Astrocyte of the spinal cord (primary cell): ENCODE measurements around the gene RPL27.

Source experiments
- DNase-seq: peaks from one replicate; pipeline ENCODE4 v3.0.0; 2011; ENCODE audit warnings: low read depth, low spot score
- H3K4me3 ChIP-seq: 2 replicates; pipeline ENCODE4 v1.5.1; 2011; ENCODE audit warnings: low read depth, mild to moderate bottlenecking, low read length, moderate library complexity
- in situ Hi-C: cut with HindIII; loops from 2 replicates; pipeline ENCODE4 v1.10.0; 2017; ENCODE audit warnings: low sequenced_read_pairs
- TF ChIP-seq, protein P1 (sequence below): IDR thresholded peaks from 2 replicates; pipeline ENCODE4 v1.5.1; 2012; ENCODE audit warnings: low read depth, mild to moderate bottlenecking, low read length, inconsistent platforms

RPL27 gene

DNA sequence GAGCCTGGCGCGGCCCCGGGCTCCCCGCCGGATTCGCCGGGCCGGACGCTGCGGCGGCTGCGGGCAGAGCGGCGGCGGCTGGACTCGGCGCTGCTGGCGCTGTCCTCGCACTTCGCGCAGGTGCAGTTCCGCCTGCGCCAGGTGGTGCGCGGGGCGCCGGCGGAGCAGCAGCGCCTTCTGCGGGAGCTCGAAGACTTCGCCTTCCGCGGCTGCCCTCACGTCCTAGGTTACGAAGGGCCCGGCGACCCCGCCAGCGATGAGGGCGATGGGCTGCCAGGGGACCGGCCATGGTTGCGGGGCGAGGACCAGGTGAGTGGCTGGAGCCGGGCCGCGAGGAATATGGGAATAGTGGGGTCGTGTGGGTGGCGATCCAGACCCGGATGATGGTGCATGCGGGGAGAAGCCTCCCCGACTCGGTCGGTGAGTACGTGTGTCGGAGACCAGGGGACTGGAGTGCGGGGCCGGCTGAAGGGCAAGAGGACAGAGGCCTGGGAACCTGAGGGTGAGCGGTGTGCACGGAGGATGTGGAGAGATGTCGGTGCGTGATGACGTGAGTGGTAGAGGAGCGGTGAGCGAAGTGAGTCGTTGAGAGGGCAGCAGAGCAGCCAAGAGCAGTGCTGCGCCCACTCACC, 17.3 kb upstream of the RPL27 start:
- peak; percentile 24 for DNase-seq
- in situ Hi-C loops: no loop called here
- TF ChIP-seq, protein P1, sequence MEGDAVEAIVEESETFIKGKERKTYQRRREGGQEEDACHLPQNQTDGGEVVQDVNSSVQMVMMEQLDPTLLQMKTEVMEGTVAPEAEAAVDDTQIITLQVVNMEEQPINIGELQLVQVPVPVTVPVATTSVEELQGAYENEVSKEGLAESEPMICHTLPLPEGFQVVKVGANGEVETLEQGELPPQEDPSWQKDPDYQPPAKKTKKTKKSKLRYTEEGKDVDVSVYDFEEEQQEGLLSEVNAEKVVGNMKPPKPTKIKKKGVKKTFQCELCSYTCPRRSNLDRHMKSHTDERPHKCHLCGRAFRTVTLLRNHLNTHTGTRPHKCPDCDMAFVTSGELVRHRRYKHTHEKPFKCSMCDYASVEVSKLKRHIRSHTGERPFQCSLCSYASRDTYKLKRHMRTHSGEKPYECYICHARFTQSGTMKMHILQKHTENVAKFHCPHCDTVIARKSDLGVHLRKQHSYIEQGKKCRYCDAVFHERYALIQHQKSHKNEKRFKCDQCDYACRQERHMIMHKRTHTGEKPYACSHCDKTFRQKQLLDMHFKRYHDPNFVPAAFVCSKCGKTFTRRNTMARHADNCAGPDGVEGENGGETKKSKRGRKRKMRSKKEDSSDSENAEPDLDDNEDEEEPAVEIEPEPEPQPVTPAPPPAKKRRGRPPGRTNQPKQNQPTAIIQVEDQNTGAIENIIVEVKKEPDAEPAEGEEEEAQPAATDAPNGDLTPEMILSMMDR: no peak
- H3K4me3 ChIP-seq: peak overlapping the region; percentile 84

DNA sequence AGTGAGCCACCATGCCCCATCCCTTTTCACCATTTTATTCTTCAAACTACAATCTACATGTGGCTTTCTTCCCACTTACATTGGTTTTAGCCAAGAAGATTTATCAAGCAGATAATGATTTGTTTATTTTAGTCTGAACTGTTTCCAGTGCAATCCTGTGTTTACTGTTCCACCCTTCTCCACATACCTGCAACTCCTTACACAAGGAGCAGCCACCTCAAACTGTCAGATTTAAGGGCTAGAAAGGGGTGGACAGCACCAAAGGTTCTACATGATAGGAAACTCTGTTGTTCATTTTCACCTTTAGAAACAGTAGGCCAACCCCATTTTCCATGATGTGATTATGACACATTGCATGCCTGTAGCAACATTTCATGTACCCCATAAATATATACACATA, 16.0 kb upstream of the RPL27 start:
- TF ChIP-seq, protein P1: no peak
- in situ Hi-C loops: no loop called here
- H3K4me3 ChIP-seq: no peak overlapping the region
- no peak for DNase-seq

DNA sequence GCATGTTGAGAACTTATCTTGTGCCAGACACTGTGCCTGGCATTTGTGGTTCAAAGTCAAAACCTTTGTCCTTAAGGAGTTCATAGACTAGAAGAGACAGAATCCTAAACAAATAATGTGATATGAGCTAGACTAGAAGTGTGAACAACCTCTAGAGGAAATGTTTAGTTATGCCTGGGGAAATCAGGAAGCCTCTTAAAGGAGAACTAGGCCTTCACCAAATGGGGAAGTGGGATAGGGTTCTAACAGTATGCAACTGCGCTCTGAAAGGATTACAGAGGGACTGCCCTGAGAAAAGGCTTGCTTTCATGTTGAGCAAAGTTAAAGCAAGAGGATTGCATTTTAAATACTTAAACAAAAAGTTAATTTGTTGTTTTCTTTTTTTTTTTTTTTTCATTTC, 13.0 kb upstream of the RPL27 start:
- TF ChIP-seq, protein P1: no peak
- no peak for DNase-seq
- no peak overlapping the region for H3K4me3 ChIP-seq
- in situ Hi-C loops: no loop called here

DNA sequence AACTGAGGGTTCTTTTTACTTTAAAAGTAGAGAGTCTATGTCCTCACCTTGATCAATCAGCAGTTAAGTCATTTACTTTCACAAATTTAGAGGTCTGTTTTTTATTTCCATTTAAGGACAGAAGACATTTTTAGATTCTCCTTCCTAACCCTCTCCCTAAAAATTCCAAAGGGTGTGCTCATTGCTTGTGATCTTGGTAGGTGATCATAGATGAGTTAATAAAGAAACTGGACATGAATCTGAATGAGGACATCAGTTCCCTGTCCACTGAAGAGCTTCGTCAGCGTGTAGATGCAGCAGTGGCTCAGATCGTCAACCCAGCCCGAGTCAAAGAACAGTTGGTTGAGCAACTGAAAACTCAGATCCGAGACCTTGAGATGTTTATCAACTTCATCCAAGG, 9.1 kb upstream of the RPL27 start:
- TF ChIP-seq, protein P1: no peak
- no peak overlapping the region for H3K4me3 ChIP-seq
- DNase-seq: no peak
- in situ Hi-C loops: no loop called here

DNA sequence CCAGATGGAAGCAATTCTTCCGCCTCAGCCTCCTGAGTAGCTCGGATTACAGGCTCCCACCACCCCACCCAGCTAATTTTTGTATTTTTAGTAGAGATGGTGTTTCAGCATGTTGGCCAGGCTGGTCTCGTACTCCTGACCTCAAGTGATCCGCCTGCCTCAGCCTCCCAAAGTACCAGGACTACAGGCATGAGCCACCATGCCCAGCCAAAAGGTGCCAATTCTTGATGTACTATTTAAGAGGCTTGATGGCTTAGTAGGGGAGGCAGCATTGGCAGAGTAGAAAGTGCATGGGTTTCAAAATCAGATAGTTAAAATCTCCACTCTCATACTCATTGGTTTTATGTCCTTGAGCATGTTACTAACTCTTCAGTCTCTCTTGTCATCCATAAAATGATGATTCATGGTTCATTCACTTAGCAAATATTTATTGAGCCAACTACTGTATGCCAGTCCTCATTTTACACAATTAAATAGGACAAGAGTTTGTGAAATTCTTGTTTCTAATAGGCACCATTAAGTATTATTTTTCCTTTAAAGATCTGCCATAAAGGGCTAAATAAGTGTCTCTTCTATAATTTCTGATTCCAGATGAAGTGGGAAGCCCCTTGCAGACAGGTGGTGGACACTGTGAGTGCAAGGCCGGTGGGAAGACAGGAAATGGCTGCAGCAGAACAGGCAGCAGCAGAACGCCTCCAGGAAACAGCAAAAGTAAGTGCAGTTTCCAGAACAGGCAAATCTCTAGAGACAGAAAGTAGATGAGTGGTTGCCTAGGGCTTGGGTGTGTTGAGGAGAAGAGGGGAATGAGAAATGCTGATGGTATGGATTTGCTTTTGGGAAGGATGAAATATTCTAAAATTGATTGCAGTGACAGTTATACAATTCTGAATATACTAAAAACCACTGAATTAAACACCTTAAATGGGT, 8.2 kb upstream of the RPL27 start:
- in situ Hi-C loops: no loop called here
- H3K4me3 ChIP-seq: no peak overlapping the region

DNA sequence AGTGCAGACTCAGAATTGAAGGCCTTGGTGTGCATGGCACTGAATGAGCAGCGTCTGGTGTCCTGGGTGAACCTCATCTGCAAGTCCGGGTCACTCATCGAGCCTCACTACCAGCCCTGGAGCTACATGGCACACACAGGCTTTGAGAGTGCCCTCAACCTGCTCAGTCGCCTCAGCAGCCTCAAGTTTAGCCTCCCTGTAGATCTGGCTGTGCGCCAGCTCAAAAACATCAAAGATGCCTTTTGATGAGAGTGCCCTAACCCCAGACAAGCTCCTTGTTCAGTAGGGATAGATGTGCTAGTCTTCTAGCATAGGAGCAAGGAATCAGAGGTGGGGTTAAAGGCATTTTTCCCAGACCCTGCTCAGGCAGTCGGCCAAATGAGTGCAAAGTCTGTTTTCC, 6.7 kb upstream of the RPL27 start:
- DNase-seq: no peak
- H3K4me3 ChIP-seq: no peak overlapping the region
- TF ChIP-seq, protein P1: no peak
- in situ Hi-C loops: no loop called here

More for the DNA sequence above, 8.2 kb upstream of the RPL27 start:
- DNase-seq: no peak
- TF ChIP-seq, protein P1: no peak
